GM21515 (cell line): ENCODE results near the gene KCP.
"Not testable (repeated sequence)": the region's sequence is repeated elsewhere in the genome, so short reads cannot be mapped to it uniquely, and the experiment has no call there.

Experiments
- ATAC-seq: cut with Tn5 transposase; IDR thresholded peaks from one replicate; pipeline ENCODE4 v1.9.1; 2021; ENCODE audit not compliant: unreplicated experiment

The KCP gene

DNA sequence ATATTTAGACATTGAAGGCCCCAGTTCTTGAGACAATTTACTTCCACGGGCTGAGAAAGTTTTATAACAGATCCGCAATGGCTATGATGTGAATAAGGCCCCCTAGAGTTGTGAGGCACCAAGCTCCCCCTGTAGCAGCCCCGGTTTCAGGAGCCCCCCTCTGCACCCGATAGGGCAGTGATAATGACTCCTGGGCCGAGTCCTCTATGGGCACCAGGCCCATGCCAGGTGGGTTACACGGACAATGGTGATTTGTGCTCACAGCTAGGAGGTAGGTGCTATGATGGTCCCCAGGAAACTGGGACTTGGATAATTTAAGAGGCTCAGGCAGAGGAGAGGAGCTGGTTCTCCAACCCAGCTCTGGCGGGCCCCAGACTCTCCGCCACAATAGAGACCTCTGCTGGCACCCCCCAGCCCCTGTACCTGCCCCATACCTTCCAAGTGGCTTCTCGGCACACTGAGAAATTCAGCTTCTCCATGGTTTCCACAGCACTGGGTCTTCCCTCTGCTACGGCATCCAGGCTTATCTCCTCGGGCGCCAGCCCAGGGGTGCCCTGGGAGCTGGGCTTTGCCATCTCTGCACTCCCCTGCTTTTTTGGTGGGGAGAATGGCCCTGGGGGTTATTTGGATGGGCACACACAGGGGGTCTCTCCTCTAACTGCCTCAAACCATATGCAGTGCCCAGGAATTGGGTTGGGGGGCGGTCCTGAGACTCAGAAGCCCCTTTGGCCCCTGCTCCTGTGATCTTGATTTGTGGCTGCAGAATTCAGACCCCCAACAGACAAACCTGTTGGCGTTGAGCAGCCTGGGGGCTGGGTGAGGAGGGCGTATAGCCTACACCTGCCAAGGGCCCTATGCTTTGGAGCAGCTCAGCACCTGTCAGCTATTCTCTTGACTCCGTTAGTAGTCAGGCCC, 12.2 kb upstream of the KCP start:
- ATAC-seq, result no peak

DNA sequence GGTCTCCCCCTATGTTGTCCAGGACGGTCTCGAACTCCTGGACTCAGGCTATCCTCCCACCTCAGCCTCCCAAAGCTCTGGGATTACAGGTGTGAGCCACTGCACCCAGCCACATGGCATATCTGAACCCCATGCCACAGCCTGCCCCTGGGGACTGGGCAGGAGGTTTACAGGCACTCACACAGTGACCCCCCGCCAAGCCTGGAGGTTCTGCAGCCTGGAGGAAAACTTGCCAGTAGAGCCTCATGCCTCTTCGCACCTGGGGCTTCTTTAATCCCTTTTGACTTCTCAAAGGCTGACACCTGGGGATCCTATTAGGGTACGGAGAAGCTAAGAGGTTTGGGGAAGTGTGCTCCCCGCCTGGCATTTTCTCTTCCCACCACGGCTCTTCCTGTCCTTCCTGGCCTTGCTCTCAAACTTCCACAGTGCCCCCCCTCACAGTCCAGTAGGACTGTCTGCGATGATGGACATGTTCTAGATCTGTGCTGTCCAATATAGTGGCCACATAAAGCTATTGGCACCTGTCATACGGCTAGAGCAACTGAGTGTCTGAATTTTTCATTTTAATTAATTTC, 11.4 kb upstream of the KCP start:
- no peak for ATAC-seq

DNA sequence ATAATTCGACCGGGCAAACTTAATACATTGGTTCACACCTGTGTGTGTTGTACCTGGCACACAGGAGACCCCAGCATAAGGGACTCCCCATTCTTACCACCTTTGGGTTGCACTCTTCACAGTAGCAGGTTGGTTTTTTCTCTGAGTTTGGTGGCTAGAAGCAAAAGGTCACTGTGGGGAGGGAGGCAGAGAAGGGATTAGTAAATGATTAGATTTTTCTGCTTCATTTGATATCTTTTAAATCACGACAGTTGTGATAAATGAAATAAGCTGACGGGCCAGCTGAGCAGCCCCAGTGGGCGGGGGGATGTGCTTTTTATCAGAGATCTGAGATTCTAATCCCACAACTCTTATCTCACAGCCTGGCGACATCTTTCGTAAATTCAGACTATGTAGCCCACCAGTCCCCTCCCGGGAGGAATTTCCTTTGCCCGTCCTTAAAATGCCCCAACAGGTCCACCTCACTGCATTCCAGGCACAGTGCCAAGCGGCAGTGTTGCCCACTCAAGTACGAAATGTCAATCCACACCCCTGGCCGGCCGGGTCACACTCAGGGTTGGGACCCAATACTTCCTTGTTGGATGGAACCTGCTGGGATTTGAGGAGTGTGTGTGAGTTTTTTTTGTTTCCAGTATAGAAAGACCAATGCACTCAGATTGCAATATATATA, 10.5 kb upstream of the KCP start:
- ATAC-seq, result no peak

DNA sequence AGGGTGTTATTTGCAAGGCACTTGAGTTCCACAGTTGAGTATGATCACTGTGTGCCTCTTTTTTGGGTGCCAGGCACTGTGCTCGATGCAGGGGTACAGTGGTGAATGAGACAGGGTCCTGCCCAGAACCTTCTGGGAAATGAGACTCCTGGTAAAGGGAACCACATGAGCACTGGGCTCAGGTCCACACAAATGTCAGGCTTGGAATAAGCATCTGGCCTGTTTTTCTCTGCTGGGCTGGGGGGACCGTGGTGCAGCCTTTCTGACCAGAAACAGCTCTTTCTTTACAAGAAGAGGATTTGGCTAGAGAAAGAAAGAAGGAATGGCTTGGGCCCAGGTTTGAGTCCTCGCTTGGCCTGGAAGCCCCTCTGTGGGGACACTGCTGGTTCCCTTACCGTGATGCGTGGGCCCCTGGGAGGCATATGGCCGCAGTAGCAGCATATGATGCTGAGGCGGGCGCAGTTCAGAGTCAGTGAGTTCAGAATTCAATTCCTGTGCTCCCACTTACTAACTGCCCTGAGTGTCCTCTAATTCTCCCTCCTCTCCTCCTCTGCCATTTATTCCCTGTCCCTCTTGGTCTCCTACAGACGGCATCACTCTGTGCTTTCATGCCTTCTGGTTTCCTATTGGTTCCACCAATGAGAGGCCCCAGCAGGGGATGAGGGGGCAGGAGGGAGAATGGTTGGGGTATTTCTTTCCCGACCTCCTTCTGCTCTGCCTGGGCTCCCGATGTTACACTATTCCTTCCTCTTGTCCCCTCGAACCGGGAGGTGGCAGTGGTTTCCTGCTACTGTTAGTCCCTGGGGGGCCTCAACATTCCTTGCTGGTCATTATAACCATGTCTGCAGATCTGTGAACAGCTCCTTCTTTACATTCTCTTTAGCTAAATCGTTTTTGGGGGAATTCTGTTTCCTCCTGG, 9.6 kb upstream of the KCP start:
- no peak for ATAC-seq

DNA sequence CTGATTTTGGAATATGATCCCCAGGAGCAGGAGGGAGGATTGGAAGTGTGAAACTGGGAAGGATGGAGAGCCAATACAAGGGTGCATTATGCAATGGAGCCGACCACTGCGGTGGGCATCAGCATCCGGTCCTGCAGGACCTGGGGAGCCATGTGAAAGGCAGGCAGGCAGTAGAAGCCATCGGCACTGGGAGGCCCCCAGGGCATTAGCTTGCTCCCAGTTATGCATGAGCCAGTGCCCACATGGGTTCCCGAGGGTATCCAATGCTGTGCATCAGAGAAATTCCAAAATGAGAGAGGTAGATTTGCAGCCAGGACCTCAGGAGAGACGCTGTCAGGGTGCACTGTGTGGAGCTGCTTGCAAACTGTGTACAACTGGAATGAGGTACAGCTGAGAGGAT, 8.7 kb upstream of the KCP start:
- no peak for ATAC-seq

DNA sequence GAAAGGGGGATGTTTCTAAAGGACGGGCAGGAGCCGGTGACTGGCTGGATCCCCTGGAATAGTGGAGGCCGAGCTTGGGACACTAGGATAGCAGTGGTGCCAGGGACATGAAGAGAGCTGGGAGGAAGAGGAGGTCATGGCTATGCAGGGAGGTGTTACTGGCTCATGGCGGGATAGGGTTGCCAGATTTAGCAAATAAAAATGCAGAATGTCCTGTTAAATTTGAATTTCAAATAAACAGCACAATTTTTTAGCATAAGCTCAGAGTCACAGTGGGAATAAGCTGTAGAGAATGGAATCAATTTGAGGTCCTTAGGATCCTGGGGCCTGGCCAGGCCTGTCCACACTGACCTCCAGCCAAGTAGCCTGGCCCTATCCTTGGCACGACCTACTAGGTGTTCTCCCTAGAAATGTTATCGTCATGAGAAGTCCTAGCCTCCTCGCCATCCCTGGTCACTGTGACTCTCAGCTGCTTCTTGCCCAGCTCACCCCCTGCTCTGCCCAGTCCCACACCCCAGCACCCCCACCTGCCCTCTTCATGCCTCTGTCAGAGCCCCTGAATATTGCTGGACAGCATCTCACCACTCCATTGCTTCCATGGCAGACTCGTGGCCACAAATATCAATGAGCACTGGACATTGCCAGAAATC, 7.6 kb upstream of the KCP start:
- no peak for ATAC-seq

DNA sequence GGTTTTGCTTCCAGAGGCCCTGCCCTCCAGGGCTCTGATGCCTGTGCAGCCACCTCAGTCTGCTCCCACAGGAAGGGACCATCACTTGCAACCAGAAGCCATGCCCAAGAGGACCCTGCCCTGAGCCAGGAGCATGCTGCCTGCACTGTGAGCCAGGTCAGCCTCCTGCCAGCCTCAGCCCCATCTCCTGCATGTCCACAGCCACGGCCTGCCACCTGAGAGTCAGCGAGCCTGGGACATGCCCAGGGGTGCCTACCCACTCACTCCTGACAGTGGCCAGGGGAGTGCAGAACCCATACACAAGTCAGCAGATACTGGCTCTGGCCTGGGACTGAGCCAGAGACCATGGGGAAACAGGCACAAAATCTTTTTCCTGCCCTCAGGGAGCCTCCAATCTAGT, 6.6 kb upstream of the KCP start:
- ATAC-seq, result no peak

DNA sequence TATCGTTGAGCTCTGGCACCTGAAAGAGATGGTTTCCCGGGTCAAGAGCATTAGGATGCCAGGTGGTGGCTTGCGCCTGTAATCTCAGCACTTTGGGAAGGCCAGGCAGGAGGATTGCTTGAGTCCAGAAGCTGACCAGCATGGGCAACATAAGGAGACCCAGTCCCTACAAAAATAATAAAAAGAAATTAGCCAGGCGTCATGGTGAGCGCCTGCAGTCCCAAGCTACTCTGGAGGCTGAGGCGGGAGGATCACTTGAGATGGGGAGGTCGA, 6.1 kb upstream of the KCP start:
- ATAC-seq, result no peak

DNA sequence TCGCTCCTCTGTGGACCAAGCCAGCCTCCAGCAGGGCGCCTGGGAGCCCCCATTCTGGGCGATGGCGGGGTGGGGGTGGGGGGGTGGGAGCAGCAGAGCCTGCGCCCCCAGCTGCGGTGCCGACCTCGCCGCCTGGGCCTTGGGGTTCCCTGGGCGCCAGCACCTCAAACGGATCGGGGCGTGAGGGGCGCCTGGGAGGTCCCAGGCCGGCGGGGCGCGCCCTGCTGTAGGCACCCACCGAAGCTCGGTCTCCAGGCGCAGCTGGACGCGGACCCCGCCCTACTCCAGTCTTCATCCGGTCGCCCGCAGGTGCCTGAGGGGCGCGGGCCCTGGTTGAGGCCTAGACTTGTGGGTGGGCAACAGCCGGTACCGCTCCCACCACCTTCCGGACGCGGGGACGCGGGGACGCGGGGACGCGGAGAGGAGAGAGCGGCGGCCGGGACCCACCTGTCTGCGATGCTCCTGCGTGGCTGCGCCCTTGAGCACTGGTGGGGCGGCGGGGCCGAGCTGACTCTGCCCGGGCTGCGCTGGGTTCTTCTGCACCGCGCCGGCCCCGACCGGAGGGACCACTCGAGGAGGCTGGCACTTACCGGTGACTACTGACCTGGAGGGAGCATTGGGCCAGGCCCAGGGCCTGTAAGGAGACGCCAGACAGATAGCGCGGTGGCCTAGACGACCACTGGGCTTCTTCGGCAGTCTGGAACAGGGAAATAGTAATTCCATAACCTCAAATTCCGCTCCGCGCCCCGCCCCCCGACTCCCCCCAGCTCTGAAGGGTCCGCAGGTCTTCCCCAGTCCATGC, 5.5 kb upstream of the KCP start:
- ATAC-seq, result no peak

DNA sequence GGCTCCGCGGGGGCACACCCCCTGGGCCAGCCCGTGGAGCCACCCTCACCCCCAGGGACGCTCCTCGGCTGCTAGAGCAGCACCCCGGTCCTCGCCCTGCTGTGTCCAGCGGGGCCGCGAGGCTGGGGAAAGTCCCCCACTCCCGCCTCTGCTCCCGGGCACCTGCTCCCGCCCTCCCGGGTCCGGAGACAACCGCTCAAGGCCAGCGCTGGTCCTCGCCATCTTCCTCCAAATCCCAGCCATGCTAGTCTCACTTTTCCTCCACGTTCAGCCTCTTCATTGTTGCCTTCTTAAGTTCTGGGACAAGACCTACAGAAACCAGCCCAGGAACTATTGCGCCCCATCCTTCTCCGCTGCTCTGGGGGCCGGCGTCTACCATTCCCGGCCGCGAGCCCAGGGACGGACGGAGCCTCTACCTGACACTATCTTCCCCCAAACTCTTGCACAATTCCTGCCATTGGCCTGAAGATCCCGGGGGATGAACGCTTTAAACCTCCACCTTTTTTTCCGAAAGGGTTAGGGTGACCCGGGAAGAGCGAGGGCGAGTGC, 4.8 kb upstream of the KCP start:
- no peak for ATAC-seq

DNA sequence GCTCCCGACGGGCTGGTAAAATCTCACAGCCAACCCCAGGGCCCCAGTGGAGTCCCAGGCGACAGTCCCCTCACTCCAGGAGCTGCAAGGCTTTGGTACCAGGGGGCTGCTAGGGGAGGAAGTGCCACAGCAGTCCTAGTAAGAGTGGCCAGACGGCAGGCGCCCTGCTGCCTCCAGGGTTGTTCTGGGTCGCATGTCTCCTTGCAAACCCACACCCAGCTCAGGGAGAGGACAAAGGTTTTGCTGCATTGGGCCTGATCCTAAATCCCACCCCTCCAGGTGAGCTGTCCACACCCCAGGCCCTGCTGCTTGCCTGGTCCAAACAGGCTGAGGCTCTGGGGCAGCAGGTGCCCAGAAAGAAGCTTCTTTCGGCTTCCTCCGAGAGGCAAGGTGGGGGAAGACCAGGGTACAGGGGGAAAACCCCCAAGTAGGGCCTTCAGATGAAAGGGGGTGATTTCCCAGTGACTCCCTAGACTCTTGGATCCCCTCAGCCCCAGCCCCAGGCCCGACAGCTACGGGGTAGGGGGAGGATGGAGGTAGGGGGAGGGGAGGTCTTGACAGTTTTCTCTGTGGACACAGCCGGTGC, 4.2 kb upstream of the KCP start:
- ATAC-seq, result no peak

DNA sequence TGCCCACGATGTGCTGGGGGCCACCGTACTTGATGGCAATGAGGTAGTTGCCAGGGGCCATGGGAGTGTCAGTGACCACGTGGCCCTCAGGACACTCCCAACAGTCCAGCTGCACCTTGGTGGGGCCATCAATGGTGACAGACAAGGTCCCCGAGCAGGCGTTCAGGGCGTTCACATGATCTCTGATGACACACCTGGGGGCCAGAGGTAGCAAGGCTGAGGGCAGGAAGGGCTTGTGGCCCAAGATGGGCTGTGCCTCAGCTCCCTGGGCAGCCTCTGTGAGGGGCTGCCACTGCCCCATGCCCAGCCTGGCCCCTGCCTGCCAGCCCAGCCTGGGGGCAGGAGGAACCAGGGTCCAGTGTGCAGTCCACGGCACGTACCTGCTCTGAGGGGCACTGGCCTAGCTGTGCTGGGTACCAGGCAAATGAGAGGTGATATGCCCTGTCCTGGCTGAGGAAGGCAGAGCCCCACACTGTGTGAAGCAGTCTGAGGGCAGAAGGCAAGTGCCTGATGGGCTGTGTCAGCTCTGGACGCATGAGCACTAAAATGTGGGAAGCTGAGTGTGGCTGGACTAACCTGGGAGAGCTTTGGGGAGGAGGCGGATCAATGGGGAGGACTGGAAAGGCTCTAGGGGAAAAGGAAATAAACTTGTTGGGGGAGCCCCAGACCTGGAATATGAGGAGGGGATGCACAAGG, 3.5 kb upstream of the KCP start:
- no peak for ATAC-seq

DNA sequence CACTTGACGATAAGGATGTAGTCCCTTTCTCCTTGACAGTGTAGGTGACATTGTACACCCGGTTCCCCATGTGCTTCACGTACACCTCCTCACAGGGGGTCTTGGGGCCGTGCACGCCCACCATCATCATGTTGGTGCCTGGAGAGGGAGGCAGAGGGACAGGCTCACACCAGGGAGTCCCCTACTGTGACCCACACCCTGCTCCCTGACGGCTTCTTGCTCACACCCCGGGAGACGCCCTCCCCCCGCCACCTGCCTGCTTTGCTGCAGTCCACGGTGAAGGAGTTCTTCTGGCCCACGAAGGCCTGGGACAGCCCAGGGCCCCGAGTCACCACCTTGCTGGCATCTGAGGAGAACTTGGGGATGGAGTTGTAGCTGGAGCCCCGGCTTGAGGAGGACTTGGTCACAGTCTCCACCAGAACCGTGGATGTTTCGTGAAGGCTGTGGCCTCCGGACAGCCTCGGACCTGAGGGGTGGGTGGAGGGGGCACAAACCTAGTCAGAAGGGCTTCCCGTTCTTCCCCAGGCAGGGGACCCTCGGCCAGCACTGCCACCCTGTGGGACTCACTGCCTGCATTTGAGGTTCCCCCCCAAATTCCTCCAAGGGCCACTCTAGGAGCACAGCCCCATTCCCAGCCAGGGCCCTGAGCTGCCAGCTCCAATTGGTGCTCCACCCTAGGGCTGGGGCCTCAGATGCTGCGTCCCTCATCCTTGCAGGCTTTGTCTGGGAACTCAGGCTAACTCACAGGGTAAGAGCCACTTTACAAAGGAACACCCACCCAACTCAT, 2.4 kb upstream of the KCP start:
- not testable (repeated sequence) for ATAC-seq

DNA sequence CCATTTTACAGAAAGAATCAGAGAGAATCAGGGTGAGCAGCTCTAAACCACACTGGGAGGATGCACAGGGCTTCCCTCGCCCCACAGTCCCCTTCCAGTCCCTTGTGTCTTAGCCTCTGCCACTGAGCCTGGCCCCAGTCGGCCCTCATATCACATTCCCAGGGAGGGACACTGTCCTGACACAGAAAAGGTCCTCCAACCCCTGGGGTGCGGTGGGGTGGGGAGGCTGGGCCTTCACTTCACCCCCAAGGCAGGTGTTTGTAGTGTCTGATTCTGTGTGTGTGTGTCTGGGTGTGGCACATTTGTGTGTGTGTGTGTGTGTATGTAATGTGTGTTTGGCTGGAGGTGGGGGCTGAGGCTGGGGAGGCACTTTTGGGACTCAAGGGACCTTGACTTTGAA, 1.8 kb upstream of the KCP start:
- no peak for ATAC-seq

DNA sequence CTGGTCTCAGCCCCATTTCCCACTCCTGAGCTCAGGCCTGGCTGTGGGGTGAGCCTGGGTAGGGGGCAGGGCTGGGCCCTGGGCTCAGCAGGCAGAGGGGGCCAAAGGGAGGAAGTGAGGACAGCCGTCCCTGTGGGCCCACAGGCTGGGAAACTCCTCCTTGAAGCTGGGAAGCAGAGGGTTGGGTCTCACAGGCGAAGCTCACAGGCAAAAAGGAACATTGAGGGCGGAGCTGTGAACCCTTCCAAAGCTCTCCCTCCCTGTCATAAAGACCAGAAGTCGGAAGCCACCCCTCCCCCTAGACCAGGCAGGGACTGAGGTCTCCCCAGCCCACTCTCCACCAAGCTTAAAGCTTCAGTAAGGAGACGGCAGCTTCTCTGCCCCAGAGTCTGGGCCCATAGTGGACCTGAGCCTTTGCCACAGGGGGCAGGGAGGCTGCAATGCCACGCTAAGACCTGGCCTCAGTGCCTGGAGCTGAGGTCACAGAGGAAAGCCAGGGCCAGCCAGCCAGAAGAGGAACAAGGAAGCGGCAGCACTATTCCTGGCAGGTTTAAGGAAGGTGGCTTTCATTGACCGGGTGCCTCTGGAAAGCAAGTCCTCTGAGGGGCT, 1.0 kb upstream of the KCP start:
- no peak for ATAC-seq

DNA sequence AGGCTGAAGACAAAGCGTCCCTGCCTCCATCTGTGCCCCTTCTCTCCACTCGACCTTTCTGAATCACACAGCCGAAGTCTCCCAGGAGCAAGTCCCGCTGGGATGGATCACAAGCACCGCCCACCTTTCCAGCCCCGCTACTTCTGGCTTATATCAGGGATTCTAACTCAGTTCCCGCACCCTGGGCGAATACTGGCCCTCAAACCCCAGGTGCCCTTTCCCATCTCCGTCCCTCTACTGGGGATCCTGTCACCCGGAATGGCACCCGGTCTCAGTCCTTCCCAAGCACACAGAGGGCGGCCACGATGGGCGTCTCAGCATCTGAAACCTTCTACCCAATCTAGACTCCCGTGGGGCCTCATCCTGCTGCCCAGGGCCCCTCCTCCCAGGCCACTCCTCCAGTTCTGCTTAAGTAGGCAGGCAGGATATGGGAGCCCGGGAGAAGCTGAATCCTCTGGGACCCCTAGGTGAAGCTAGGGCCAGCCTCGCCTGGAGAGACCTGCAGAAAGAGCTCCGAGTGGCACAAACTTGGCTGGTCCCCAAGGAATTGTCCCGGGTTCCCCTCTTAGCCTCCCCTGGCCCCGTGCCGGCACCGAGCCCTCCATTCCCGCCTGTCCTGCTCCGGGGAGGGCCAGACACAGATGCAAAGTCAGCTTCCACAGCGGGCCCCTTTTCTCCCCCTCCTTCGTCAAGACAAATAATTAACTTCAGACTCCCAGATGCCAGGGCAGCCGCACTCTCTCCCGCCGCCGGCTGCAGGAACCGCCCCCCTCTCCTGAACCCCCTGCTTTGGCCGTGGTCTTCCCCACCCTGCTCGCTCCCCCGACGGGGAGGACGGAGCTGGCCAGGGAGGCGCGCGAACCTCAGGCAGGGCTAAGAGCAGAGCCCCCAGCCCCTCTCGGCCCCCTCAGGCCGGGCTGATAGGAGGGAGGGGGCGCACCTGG, 612 bp downstream of the KCP start:
- ATAC-seq, result no peak
